Activated naive CD8-positive, alpha-beta T cell (primary cell): ENCODE measurements around the gene AHNAK2.
"Not testable (repeated sequence)": the region's sequence is repeated elsewhere in the genome, so short reads cannot be mapped to it uniquely, and the experiment has no call there.

Experiments
- H3K27ac Mint-ChIP-seq: one replicate; pipeline ENCODE4 v1.8.0; 2021; ENCODE audit warnings: mixed read lengths
- H3K27me3 Mint-ChIP-seq: one replicate; pipeline ENCODE4 v1.8.0; 2021; ENCODE audit warnings: mixed read lengths
- H3K36me3 Mint-ChIP-seq: one replicate; pipeline ENCODE4 v1.8.0; 2021; ENCODE audit warnings: mixed read lengths
- H3K4me1 Mint-ChIP-seq: one replicate; pipeline ENCODE4 v1.8.0; 2021; ENCODE audit warnings: low read depth, mixed read lengths
- H3K4me3 Mint-ChIP-seq: one replicate; pipeline ENCODE4 v1.8.0; 2021; ENCODE audit warnings: mild to moderate bottlenecking, mixed read lengths
- H3K9me3 Mint-ChIP-seq: one replicate; pipeline ENCODE4 v1.8.0; 2021; ENCODE audit warnings: low read depth, mixed read lengths

AHNAK2 gene

DNA sequence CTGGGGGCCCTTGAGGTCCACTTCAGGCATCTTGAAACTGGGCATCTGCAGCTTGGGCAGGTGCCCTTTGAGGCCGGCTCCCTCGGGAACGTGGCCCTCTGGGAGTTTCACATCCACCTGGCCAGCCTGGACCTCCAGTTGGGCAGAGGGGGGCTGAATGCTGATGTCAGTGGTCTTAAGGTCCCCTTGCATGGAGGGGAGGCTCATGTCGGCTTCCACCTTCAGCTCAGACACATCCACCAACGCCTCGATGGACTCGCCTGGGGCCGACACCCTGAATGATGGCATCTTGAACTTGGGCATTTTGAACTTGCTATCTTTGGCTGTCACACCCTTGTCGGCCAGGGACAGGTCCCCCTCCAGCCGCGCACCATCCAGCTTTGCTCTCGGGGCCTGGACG lies 31.0 kb downstream of the AHNAK2 start:
- H3K36me3 Mint-ChIP-seq, H3K4me3 Mint-ChIP-seq, H3K27me3 Mint-ChIP-seq, H3K27ac Mint-ChIP-seq, H3K9me3 Mint-ChIP-seq, H3K4me1 Mint-ChIP-seq: not testable (repeated sequence)

DNA sequence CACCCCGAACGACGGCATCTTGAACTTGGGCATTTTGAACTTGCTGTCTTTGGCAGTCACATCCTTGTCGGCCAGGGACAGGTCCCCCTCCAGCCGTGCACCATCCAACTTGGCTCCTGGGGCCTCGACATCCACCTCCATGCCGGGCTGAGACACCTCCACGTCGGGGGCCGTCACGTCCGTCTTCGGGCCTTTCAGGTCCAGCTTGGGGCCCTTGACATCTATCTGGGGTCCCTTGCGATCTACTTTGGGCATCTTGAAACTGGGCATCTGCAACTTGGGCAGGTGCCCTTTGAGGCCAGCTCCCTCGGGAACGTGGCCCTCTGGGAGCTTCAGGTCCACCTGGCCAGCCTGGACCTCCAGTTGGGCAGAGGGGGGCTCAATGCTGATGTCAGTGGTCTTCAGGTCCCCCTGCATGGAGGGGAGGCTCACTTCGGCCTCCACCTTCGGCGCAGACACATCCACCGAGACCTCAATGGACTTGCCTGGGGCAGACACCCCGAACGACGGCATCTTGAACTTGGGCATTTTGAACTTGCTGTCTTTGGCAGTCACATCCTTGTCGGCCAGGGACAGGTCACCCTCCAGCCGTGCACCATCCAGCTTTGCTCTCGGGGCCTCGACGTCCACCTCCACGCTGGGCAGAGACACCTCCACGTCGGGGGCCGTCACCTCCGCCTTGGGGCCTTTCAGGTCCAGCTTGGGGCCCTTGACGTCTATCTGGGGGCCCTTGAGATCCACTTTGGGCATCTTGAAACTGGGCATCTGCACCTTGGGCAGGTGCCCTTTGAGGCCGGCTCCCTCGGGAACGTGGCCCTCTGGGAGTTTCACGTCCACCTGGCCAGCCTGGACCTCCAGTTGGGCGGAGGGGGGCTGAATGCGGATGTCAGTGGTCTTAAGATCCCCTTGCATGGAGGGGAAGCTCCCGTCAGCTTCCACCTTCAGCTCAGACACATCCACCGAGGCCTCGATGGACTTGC lies 31.9 kb downstream of the AHNAK2 start:
- H3K36me3 Mint-ChIP-seq, H3K9me3 Mint-ChIP-seq, H3K4me1 Mint-ChIP-seq, H3K27me3 Mint-ChIP-seq, H3K27ac Mint-ChIP-seq, H3K4me3 Mint-ChIP-seq: not testable (repeated sequence)

DNA sequence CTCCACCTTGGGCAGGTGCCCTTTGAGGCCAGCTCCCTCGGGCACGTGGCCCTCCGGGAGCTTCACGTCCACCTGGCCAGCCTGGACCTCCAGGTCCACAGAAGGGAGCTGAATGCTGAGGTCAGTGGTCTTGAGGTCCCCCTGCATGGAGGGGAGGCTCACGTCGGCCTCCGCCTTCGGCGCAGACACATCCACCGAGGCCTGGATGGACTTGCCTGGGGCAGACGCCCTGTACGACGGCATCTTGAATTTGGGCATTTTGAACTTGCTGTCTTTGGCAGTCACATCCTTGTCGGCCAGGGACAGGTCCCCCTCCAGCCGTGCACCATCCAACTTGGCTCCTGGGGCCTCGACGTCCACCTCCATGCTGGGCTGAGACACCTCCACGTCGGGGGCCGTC lies 32.9 kb downstream of the AHNAK2 start:
- not testable (repeated sequence) for H3K36me3 Mint-ChIP-seq, H3K27me3 Mint-ChIP-seq, H3K27ac Mint-ChIP-seq, H3K9me3 Mint-ChIP-seq, H3K4me1 Mint-ChIP-seq, H3K4me3 Mint-ChIP-seq

DNA sequence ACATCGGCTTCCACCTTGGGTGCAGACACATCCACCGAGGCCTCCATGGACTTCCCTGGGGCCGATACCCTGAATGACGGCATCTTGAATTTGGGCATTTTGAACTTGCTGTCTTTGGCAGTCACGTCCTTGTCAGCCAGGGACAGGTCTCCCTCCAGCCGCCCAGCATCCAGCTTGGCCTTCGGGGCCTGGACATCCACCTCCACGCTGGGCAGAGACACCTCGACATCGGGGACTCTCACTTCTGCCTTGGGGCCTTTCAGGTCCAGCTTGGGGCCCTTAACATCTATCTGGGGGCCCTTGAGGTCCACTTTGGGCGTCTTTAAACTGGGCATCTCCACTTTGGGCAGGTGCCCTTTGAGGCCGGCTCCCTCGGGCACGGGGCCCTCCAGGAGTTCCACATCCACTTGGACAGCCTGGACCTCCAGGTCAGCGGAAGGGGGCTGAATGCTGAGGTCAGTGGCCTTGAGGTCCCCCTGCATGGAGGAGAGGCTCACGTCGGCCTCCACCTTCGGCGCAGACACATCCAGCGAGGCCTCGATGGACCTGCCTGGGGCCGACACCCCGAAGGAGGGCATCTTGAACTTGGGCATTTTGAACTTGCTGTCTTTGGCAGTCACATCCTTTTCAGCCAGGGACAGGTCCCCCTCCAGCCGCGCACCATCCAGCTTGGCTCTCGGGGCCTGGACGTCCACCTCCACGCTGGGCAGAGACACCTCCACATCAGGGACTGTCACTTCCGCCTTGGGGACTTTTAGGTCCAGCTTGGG lies 33.6 kb downstream of the AHNAK2 start:
- H3K27ac Mint-ChIP-seq, H3K36me3 Mint-ChIP-seq, H3K9me3 Mint-ChIP-seq, H3K4me1 Mint-ChIP-seq, H3K4me3 Mint-ChIP-seq, H3K27me3 Mint-ChIP-seq: not testable (repeated sequence)

DNA sequence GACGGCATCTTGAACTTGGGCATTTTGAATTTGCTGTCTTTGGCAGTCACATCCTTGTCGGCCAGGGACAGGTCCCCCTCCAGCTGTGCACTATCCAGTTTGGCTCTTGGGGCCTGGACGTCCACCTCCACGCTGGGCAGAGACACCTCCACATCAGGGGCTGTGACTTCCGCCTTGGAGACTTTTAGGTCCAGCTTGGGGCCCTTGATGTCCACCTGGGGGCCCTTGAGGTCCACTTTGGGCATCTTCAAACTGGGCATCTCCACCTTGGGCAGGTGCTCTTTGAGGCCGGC lies 34.2 kb downstream of the AHNAK2 start:
- not testable (repeated sequence) for H3K27me3 Mint-ChIP-seq, H3K4me1 Mint-ChIP-seq, H3K36me3 Mint-ChIP-seq, H3K27ac Mint-ChIP-seq, H3K4me3 Mint-ChIP-seq, H3K9me3 Mint-ChIP-seq

DNA sequence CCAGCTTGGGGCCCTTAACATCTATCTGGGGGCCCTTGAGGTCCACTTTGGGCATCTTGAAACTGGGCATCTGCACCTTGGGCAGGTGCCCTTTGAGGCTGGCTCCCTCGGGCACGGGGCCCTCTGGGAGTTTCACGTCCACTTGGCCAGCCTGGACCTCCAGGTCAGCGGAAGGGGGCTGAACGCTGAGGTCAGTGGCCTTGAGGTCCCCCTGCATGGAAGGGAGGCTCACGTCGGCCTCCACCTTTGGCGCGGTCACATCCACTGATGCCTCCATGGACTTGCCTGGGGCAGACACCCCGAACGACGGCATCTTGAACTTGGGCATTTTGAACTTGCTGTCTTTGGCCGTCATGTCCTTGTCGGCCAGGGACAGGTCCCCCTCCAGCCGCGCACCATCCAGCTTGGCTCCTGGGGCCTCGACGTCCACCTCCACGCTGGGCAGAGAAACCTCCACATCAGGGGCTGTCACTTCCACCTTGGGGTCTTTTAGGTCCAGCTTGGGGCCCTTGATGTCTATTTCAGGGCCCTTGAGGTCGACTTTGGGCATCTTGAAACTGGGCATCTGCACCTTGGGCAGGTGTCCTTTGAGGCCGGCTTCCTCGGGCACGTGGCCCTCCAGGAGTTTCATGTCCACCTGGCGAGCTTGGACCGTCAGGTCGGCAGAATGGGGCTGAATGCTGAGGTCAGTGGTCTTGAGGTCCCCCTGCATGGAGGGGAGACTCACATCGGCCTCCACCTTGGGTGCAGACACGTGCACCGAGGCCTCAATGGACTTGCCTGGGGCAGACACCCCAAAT lies 34.8 kb downstream of the AHNAK2 start:
- not testable (repeated sequence) for H3K27ac Mint-ChIP-seq, H3K4me1 Mint-ChIP-seq, H3K9me3 Mint-ChIP-seq, H3K27me3 Mint-ChIP-seq, H3K4me3 Mint-ChIP-seq, H3K36me3 Mint-ChIP-seq

DNA sequence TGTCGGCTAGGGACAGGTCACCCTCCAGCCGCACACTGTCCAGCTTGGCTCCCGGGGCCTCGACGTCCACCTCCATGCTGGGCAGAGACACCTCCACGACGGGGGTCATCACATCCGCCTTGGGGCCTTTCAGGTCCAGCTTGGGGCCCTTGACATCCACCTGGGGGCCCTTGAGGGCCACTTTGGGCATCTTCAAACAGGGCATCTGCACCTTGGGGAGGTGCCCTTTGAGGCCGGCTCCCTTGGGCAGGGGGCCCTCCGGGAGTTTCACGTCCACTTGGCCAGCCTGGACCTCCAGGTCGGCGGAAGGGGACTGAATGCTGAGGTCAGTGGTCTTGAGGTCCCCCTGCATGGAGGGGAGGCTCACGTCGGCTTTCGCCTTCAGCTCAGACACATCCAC lies 35.6 kb downstream of the AHNAK2 start:
- Mint-ChIP-seq H3K9me3 (no peaks in the 10 kb centered on the region), H3K27me3 (no peaks in the 10 kb centered on the region), H3K4me3 (no peak overlapping the region), H3K36me3 (no peaks in the 10 kb centered on the region), H3K4me1 (no peaks in the 10 kb centered on the region), H3K27ac (no peak overlapping the region)

DNA sequence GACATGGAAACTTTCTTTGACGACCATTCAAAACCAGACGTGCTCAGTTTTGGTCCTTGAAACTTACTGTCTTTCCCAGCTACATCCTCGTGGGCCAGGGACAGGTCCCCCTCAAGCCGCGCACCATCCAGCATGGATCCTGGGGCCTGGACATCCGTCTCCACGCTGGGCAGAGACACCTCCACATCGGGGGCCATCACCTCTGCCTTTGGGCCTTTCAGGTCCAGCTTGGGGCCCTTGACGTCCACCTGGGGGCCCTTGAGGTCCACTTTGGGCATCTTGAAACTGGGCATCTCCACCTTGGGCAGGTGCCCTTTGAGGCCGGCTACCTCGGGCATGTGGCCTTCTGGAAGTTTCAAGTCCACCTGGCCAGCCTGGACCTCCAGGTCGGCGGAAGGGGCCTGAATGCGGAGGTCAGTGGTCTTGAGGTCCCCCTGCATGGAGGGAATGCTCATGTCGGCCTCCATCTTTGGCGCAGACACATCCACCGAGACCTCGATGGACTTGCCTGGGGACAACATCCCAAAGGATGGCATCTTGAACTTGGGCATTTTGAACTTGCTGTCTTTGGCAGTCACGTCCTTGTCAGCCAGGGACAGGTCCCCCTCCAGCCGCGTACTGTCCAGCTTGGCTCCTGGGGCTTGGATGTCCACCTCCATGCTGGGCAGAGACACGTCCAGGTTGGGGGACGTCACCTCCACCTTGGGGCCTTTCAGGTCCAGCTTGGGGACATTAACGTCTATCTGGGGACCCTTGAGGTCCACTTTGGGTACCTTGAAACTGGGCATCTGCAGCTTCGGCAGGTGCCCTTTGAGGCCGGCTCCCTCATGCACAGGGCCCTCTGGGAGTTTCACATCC lies 36.4 kb downstream of the AHNAK2 start:
- Mint-ChIP-seq H3K27me3 (no peaks in the 10 kb centered on the region), H3K36me3 (no peaks in the 10 kb centered on the region), H3K9me3 (no peaks in the 10 kb centered on the region), H3K4me3 (no peak overlapping the region), H3K27ac (no peak overlapping the region), H3K4me1 (no peaks in the 10 kb centered on the region)

DNA sequence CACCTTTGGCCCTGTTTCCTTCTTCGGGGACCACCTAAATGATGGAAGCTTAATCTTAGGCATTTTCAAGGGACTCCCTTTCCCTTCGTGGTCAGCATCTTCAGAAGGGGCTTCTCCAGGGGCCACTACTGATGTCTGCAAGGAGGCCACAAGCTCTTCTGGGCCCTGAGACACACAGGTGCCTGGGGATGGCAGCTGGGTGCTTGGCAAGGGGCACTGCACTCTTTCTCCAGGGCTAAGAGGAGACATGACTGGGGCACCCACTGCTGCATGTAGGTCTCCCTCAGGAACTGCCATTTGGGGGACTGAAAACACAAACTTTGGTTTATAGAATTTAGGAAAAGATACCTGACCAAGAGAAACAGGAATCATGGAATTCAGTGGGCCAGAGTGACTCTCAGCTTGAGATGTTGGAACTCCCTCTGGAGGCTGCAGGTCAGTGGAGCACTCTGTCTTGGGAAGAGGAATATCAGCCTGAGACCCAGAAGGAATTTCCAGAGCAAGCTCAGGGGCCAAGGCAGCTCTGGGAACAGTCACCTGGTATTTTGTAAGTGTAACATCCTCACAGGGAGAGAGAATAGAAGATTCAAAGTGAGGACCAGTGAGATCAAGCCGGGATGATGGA lies 37.5 kb downstream of the AHNAK2 start:
- no peak overlapping the region for H3K27ac Mint-ChIP-seq
- no peaks in the 10 kb centered on the region for H3K9me3 Mint-ChIP-seq
- H3K27me3 Mint-ChIP-seq: no peaks in the 10 kb centered on the region
- H3K4me3 Mint-ChIP-seq: no peak overlapping the region
- no peaks in the 10 kb centered on the region for H3K36me3 Mint-ChIP-seq
- no peaks in the 10 kb centered on the region for H3K4me1 Mint-ChIP-seq

DNA sequence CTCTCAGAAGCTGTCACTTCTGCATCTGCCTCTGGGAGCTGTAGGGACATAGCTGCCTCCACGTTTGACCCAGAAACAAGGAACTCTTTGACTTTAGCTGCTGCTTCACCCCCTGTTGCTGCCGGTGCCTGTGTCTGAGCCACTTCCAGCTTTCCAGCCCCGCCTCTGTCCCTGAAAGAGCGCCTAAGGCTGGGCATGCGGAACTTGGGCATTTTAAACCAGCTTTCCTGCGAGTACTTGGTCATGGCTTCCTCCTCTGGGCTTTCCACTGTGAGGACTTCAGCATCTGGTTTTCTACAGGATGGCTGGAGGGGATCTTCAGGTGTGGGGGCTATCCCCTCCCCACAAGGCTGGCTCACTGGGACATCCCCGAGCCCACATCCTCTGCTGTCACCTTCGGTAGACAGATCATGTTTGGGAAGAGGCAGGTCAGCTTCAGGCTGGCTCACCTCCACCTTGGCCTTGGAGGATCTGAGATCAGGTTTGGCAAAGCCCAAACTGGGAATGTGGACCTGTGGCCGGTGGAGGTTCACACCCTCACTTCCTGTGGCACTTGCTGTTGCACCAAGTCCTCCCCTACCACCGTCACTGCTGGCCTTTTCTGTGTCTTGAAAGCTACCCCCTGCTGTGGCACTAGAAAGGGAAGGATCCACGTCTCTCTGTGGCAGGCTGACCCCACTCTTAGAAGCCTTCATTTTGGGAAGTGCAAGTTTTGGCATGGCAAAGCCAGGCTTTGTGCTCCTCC lies 38.3 kb downstream of the AHNAK2 start:
- no peaks in the 10 kb centered on the region for H3K27me3 Mint-ChIP-seq
- no peaks in the 10 kb centered on the region for H3K9me3 Mint-ChIP-seq
- no peak overlapping the region for H3K27ac Mint-ChIP-seq
- no peaks in the 10 kb centered on the region for H3K4me1 Mint-ChIP-seq
- H3K4me3 Mint-ChIP-seq: no peak overlapping the region
- H3K36me3 Mint-ChIP-seq: no peaks in the 10 kb centered on the region

DNA sequence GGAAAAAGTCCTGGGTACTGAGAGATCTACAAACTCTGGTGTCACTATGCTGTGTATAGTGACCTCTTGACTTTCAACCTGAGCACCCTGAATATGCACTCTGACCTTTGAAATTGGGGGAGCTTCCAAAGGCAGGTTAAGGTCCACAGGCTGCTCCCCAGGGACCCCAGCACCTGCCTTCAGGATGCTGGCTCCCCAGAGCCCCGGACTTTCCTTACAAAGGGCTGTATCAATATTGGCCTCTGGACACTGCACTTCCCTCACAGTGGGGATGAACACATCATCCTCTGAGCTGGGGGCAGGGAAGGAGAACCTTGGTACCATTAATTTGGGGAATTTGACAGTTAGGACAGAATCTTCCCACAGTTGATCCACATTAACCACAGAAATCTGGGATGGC lies 39.2 kb downstream of the AHNAK2 start:
- Mint-ChIP-seq H3K4me1 (peaks cover 3% of the 10 kb centered on the region), H3K27ac (no peak overlapping the region), H3K4me3 (no peak overlapping the region), H3K36me3 (no peaks in the 10 kb centered on the region), H3K9me3 (no peaks in the 10 kb centered on the region), H3K27me3 (peaks cover 3% of the 10 kb centered on the region)

DNA sequence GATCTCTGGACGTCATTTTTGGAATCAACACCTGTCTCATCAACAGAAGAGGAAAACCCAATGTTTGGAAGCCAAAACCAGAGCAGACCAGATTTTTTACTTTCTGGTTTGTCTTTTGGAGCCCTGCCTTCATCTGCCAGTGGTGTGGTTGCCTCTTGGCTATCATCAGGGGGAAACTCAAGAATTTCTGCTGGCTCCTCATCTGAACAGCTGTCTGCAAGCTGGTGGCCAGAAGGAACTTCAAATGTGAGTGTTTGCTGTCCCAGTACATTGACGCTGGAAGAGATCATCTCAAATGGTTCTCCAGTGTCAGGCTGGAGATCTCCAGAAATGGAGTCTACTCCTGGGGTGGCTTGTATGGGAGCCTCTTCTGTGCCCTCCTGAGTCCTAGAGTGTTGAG lies 39.7 kb downstream of the AHNAK2 start:
- Mint-ChIP-seq H3K4me3 (no peak overlapping the region), H3K27ac (no peak overlapping the region), H3K27me3 (peaks cover 3% of the 10 kb centered on the region)

DNA sequence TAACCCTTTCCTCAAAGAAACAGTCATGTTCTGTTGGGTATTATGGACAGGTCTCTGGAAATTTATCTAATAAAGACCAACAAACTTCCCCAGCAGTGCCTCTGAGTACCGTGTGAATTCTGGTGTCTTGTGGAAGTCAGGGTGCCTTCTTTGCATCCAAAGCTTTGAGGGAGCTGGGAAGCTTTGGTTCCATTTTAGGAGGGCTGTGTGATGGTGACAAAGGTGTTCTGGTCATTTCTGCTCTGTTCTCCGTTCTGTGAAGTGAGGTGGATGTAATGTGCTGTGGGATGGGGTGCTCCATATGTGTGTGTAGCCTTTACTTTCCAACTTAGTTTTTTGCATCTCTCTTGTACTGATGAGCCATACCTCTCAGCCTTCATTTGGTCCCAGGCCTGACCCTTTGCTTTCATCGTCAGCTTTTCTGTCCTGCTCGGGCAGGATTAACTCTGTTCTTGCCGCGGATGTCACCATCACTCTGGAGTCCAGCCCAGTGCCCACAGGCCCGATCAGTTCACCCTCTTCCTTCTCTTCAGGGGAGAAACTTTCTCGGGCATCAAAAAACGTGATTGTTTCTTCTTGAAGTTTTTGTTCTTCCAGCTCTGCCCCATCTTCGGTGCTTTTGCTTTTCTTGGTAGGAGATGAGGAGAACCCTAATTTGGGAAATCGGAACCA lies 40.3 kb downstream of the AHNAK2 start:
- Mint-ChIP-seq H3K36me3 (no peaks in the 10 kb centered on the region), H3K4me1 (peaks cover 3% of the 10 kb centered on the region), H3K27ac (no peak overlapping the region), H3K4me3 (no peak overlapping the region), H3K27me3 (peaks cover 3% of the 10 kb centered on the region), H3K9me3 (no peaks in the 10 kb centered on the region)

More for the DNA sequence above, 39.7 kb downstream of the AHNAK2 start:
- H3K9me3 Mint-ChIP-seq: no peaks in the 10 kb centered on the region
- no peaks in the 10 kb centered on the region for H3K36me3 Mint-ChIP-seq
- peaks cover 3% of the 10 kb centered on the region for H3K4me1 Mint-ChIP-seq
